Measurements from ENCODE around the gene LPP.

LPP gene

DNA sequence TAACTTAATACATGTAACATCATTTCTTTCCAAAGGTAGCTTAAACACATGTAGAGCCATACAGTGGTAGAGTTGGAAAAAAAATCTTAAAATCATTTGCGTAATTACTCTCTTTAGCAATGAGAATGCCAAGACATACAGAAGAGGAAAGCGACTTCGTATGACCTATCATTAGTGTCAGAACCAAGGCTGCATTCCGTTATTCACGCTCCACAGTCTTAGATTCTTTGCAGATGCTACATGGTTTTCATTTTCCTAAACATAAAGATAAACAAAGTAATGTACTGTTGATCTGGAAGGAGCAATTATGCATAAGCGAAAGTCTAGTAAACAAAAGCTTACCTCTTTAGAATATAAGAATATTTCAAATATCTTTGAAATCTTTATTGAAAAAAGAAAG is 607.5 kb downstream of the LPP start:
- DNase-seq = no peak
- Histone ChIP-seq H2AK5ac (ENCODE audit: low read length) (no peak overlapping the region), H4K8ac (ENCODE audit: low read depth, low read length) (no peak overlapping the region), H3K4ac (ENCODE audit: low read depth, low read length) (no peak overlapping the region), H3K79me2 (ENCODE audit: control insufficient read depth, insufficient read depth, low read length) (no peaks in the 10 kb centered on the region), H2BK15ac (replicated peaks; ENCODE audit: low read depth) (no peak overlapping the region), H3K36me3 (ENCODE audit: control insufficient read depth, insufficient read depth, low read length) (no peaks in the 10 kb centered on the region), H3K23ac (ENCODE audit: low read length) (no peak overlapping the region), H3K79me1 (ENCODE audit: low read length) (no peaks in the 10 kb centered on the region), H3K27me3 (ENCODE audit: insufficient read depth, low read length, poor library complexity) (no peaks in the 10 kb centered on the region), H3K9ac (ENCODE audit: low read length) (no peak overlapping the region), H3K27ac (ENCODE audit: low read depth, low read length) (no peak overlapping the region), H3K56ac (ENCODE audit: low read length) (no peak overlapping the region), H3K18ac (ENCODE audit: low read length) (no peak overlapping the region), H4K5ac (ENCODE audit: low read length) (no peak overlapping the region), H2BK120ac (ENCODE audit: low read depth, low read length) (no peak overlapping the region), H2BK5ac (ENCODE audit: low read length) (no peak overlapping the region), H3K4me1 (ENCODE audit: control insufficient read depth, low read depth, low read length) (no peaks in the 10 kb centered on the region), H3K4me2 (ENCODE audit: low read length) (no peak overlapping the region), H3K4me3 (ENCODE audit: low read length) (no peak overlapping the region)
- no CpG with 5 or more reads among the region's 6 CpGs for WGBS (ENCODE audit: extremely low coverage, insufficient coverage, low lambda C conversion rate)

DNA sequence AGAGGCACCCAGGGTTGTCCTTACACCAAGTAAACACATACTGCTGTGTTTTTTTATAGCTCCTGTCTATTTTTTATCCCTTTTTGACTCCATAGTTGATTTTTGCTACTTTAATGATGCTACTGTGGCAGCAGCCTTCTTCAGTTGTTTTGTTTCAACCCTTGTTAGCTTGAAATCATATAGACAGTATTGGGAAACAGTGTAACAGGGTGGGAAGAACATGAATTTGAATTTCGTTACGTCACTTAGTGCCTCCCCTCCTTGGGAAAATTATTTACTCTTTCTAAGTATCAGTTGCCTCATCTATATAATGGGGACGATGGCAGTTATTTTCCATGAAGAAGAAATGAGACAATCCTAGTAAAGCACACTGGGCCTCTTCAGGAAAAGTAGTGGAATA is 608.0 kb downstream of the LPP start:
- Histone ChIP-seq H2BK15ac (replicated peaks; ENCODE audit: low read depth) (no peak overlapping the region), H3K23ac (ENCODE audit: low read length) (no peak overlapping the region), H3K56ac (ENCODE audit: low read length) (no peak overlapping the region), H3K9ac (ENCODE audit: low read length) (no peak overlapping the region), H2BK120ac (ENCODE audit: low read depth, low read length) (no peak overlapping the region), H4K8ac (ENCODE audit: low read depth, low read length) (no peak overlapping the region), H3K18ac (ENCODE audit: low read length) (no peak overlapping the region), H3K4me1 (ENCODE audit: control insufficient read depth, low read depth, low read length) (no peaks in the 10 kb centered on the region), H3K79me1 (ENCODE audit: low read length) (no peaks in the 10 kb centered on the region), H3K4me2 (ENCODE audit: low read length) (no peak overlapping the region), H2BK5ac (ENCODE audit: low read length) (no peak overlapping the region), H3K27ac (ENCODE audit: low read depth, low read length) (no peak overlapping the region), H2AK5ac (ENCODE audit: low read length) (no peak overlapping the region), H4K5ac (ENCODE audit: low read length) (no peak overlapping the region), H3K4me3 (ENCODE audit: low read length) (no peak overlapping the region), H3K4ac (ENCODE audit: low read depth, low read length) (no peak overlapping the region), H3K36me3 (ENCODE audit: control insufficient read depth, insufficient read depth, low read length) (no peaks in the 10 kb centered on the region), H3K79me2 (ENCODE audit: control insufficient read depth, insufficient read depth, low read length) (no peaks in the 10 kb centered on the region), H3K27me3 (ENCODE audit: insufficient read depth, low read length, poor library complexity) (no peaks in the 10 kb centered on the region)
- no peak for DNase-seq
- no CpG with 5 or more reads among the region's 3 CpGs for WGBS (ENCODE audit: extremely low coverage, insufficient coverage, low lambda C conversion rate)

DNA sequence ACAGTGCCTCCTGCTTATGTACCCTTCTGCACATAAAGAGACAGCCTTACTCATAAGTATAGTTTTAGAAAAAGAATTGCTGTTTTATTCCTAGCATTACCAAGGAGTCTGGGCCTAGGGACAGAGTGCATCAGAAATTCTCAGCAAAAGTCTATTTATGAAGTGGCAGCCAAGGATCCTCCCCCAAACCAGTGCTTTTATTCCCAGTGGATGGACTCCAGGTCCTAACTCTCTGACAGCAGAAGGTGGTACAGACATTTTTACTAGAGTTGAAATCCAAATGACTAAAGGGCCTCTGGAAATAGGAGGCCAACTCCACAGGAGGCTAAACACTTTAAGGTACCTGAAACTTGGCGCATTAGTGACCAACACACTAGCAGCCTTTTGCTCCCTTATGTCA is 610.7 kb downstream of the LPP start:
- H3K4ac ChIP-seq (ENCODE audit: low read depth, low read length) = no peak overlapping the region
- H3K23ac ChIP-seq (ENCODE audit: low read length) = no peak overlapping the region
- peak; percentile 3 for DNase-seq
- H2AK5ac ChIP-seq (ENCODE audit: low read length) = no peak overlapping the region
- H4K8ac ChIP-seq (ENCODE audit: low read depth, low read length) = no peak overlapping the region
- no peak overlapping the region for H2BK15ac ChIP-seq (replicated peaks; ENCODE audit: low read depth)
- no CpG with 5 or more reads among the region's 1 CpG for WGBS (ENCODE audit: extremely low coverage, insufficient coverage, low lambda C conversion rate)
- H3K79me2 ChIP-seq (ENCODE audit: control insufficient read depth, insufficient read depth, low read length) = no peaks in the 10 kb centered on the region
- H3K27ac ChIP-seq (ENCODE audit: low read depth, low read length) = no peak overlapping the region
- no peak overlapping the region for H2BK120ac ChIP-seq (ENCODE audit: low read depth, low read length)
- H2BK5ac ChIP-seq (ENCODE audit: low read length) = no peak overlapping the region
- H3K18ac ChIP-seq (ENCODE audit: low read length) = no peak overlapping the region
- H4K5ac ChIP-seq (ENCODE audit: low read length) = no peak overlapping the region
- H3K4me1 ChIP-seq (ENCODE audit: control insufficient read depth, low read depth, low read length) = no peaks in the 10 kb centered on the region
- H3K27me3 ChIP-seq (ENCODE audit: insufficient read depth, low read length, poor library complexity) = no peaks in the 10 kb centered on the region
- no peaks in the 10 kb centered on the region for H3K36me3 ChIP-seq (ENCODE audit: control insufficient read depth, insufficient read depth, low read length)
- no peak overlapping the region for H3K4me2 ChIP-seq (ENCODE audit: low read length)
- H3K4me3 ChIP-seq (ENCODE audit: low read length) = no peak overlapping the region
- no peak overlapping the region for H3K9ac ChIP-seq (ENCODE audit: low read length)
- H3K79me1 ChIP-seq (ENCODE audit: low read length) = no peaks in the 10 kb centered on the region
- no peak overlapping the region for H3K56ac ChIP-seq (ENCODE audit: low read length)

DNA sequence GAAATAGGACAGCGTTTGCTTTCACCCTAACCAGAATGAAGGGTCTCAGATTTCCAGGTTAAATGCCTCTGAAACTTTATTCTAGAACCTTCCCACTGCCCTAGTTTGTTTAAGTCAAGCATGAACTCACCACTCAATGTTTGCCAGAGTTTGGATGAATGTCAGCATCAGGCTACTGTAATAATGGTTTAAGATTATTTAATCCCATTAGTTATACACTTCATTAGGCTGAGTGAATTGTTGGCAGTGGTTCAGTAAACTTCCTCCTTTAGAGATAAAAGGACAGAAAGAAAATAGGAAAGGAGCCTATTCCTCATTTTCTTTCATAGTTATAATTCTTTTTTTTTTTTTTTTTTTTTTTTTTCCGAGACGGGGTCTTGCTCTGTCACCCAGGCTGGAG is 615.9 kb downstream of the LPP start:
- no peak overlapping the region for H3K9ac ChIP-seq (ENCODE audit: low read length)
- no CpG with 5 or more reads among the region's 3 CpGs for WGBS (ENCODE audit: extremely low coverage, insufficient coverage, low lambda C conversion rate)
- no peak overlapping the region for H3K27ac ChIP-seq (ENCODE audit: low read depth, low read length)
- H3K18ac ChIP-seq (ENCODE audit: low read length) = no peak overlapping the region
- no peak overlapping the region for H3K4ac ChIP-seq (ENCODE audit: low read depth, low read length)
- no peak for DNase-seq
- H3K4me1 ChIP-seq (ENCODE audit: control insufficient read depth, low read depth, low read length) = no peaks in the 10 kb centered on the region
- H2AK5ac ChIP-seq (ENCODE audit: low read length) = no peak overlapping the region
- H3K56ac ChIP-seq (ENCODE audit: low read length) = no peak overlapping the region
- no peak overlapping the region for H3K4me2 ChIP-seq (ENCODE audit: low read length)
- H2BK5ac ChIP-seq (ENCODE audit: low read length) = no peak overlapping the region
- H3K79me2 ChIP-seq (ENCODE audit: control insufficient read depth, insufficient read depth, low read length) = no peaks in the 10 kb centered on the region
- no peak overlapping the region for H3K23ac ChIP-seq (ENCODE audit: low read length)
- no peak overlapping the region for H4K8ac ChIP-seq (ENCODE audit: low read depth, low read length)
- no peak overlapping the region for H4K5ac ChIP-seq (ENCODE audit: low read length)
- H2BK15ac ChIP-seq (replicated peaks; ENCODE audit: low read depth) = no peak overlapping the region
- no peak overlapping the region for H2BK120ac ChIP-seq (ENCODE audit: low read depth, low read length)
- no peaks in the 10 kb centered on the region for H3K27me3 ChIP-seq (ENCODE audit: insufficient read depth, low read length, poor library complexity)
- no peaks in the 10 kb centered on the region for H3K36me3 ChIP-seq (ENCODE audit: control insufficient read depth, insufficient read depth, low read length)
- no peak overlapping the region for H3K4me3 ChIP-seq (ENCODE audit: low read length)
- no peaks in the 10 kb centered on the region for H3K79me1 ChIP-seq (ENCODE audit: low read length)

- Histone ChIP-seq H3K79me1 (ENCODE audit: low read length) (no peaks in the 10 kb centered on the region), H3K4ac (ENCODE audit: low read depth, low read length) (no peak overlapping the region), H3K36me3 (ENCODE audit: control insufficient read depth, insufficient read depth, low read length) (no peaks in the 10 kb centered on the region), H3K9ac (ENCODE audit: low read length) (no peak overlapping the region), H3K4me1 (ENCODE audit: control insufficient read depth, low read depth, low read length) (no peaks in the 10 kb centered on the region), H4K5ac (ENCODE audit: low read length) (no peak overlapping the region), H3K18ac (ENCODE audit: low read length) (no peak overlapping the region), H4K8ac (ENCODE audit: low read depth, low read length) (no peak overlapping the region), H3K56ac (ENCODE audit: low read length) (no peak overlapping the region), H3K27ac (ENCODE audit: low read depth, low read length) (no peak overlapping the region), H2BK15ac (replicated peaks; ENCODE audit: low read depth) (no peak overlapping the region), H3K4me2 (ENCODE audit: low read length) (no peak overlapping the region), H3K4me3 (ENCODE audit: low read length) (no peak overlapping the region), H2BK5ac (ENCODE audit: low read length) (no peak overlapping the region), H2BK120ac (ENCODE audit: low read depth, low read length) (no peak overlapping the region), H3K79me2 (ENCODE audit: control insufficient read depth, insufficient read depth, low read length) (no peaks in the 10 kb centered on the region), H3K23ac (ENCODE audit: low read length) (no peak overlapping the region), H2AK5ac (ENCODE audit: low read length) (no peak overlapping the region), H3K27me3 (ENCODE audit: insufficient read depth, low read length, poor library complexity) (no peaks in the 10 kb centered on the region)
- DNase-seq = no peak
- WGBS (ENCODE audit: extremely low coverage, insufficient coverage, low lambda C conversion rate) = no CpG with 5 or more reads among the region's 3 CpGs
These were observed 618.9 kb downstream of the LPP start for GRCh38 chr3:188772886-188773285.

DNA sequence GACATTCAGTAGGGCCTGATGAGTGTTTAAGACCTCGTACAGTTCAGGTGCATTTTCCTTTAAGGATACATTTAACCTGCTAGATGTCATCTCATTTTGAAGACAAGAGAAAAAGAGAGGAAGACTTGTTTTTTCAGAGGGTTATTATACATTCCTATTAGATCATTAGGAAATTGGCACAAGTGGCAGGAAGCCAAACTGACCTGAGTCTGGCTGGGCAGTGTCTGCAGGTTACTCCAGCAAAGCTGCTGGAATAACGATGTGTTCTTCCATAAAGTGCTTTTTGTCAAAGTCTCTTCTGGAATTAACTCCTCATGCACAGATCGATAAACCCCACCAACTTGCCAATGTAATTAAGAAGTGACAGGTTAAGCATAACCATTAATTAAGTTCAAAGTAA is 621.5 kb downstream of the LPP start:
- H2AK5ac ChIP-seq (ENCODE audit: low read length) = no peak overlapping the region
- H3K4ac ChIP-seq (ENCODE audit: low read depth, low read length) = no peak overlapping the region
- H3K79me1 ChIP-seq (ENCODE audit: low read length) = no peaks in the 10 kb centered on the region
- H3K36me3 ChIP-seq (ENCODE audit: control insufficient read depth, insufficient read depth, low read length) = no peaks in the 10 kb centered on the region
- no peak overlapping the region for H3K4me2 ChIP-seq (ENCODE audit: low read length)
- no peak overlapping the region for H2BK5ac ChIP-seq (ENCODE audit: low read length)
- H3K9ac ChIP-seq (ENCODE audit: low read length) = no peak overlapping the region
- no peak overlapping the region for H4K8ac ChIP-seq (ENCODE audit: low read depth, low read length)
- no peak overlapping the region for H3K18ac ChIP-seq (ENCODE audit: low read length)
- H3K79me2 ChIP-seq (ENCODE audit: control insufficient read depth, insufficient read depth, low read length) = no peaks in the 10 kb centered on the region
- H3K4me1 ChIP-seq (ENCODE audit: control insufficient read depth, low read depth, low read length) = no peaks in the 10 kb centered on the region
- no peak overlapping the region for H3K56ac ChIP-seq (ENCODE audit: low read length)
- H3K23ac ChIP-seq (ENCODE audit: low read length) = no peak overlapping the region
- H3K27ac ChIP-seq (ENCODE audit: low read depth, low read length) = no peak overlapping the region
- H4K5ac ChIP-seq (ENCODE audit: low read length) = no peak overlapping the region
- no peak for DNase-seq
- H2BK120ac ChIP-seq (ENCODE audit: low read depth, low read length) = no peak overlapping the region
- H2BK15ac ChIP-seq (replicated peaks; ENCODE audit: low read depth) = no peak overlapping the region
- no peaks in the 10 kb centered on the region for H3K27me3 ChIP-seq (ENCODE audit: insufficient read depth, low read length, poor library complexity)
- H3K4me3 ChIP-seq (ENCODE audit: low read length) = no peak overlapping the region
- WGBS (ENCODE audit: extremely low coverage, insufficient coverage, low lambda C conversion rate) = no CpG with 5 or more reads among the region's 3 CpGs
